NOMO-1 treated with dmso at 0.1 percent for 144 hours (cell line): ENCODE measurements around the gene GALNT10.
A peak's percentile ranks its signal among the peaks of the same experiment; 100 is the strongest.

Experiments used
- DNase-seq: peaks from one replicate; lab custom pipeline; 2025; ENCODE audit not compliant: unreplicated experiment; lab: John Stamatoyannopoulos, UW

GALNT10 gene

GRCh38 chr5:154230526-154230925 lies 40.0 kb downstream of the GALNT10 start:
- no peak for DNase-seq

- DNase-seq: no peak
Measured at GRCh38 chr5:154234551-154234950, 44.0 kb downstream of the GALNT10 start.

GRCh38 chr5:154236011-154236410 lies 45.5 kb downstream of the GALNT10 start:
- no peak for DNase-seq

- peak; percentile 58 for DNase-seq
Measured at GRCh38 chr5:154236536-154237375, 46.2 kb downstream of the GALNT10 start.

- no peak for DNase-seq
Measured at GRCh38 chr5:154237376-154237743, 46.8 kb downstream of the GALNT10 start.

- no peak for DNase-seq
Measured at GRCh38 chr5:154237946-154238345, 47.4 kb downstream of the GALNT10 start.

GRCh38 chr5:154238776-154239481 lies 48.4 kb downstream of the GALNT10 start:
- no peak for DNase-seq

GRCh38 chr5:154240595-154240994 lies 50.1 kb downstream of the GALNT10 start:
- no peak for DNase-seq

- no peak for DNase-seq
Measured at GRCh38 chr5:154241021-154241420, 50.5 kb downstream of the GALNT10 start.

GRCh38 chr5:154242442-154242841 lies 51.9 kb downstream of the GALNT10 start:
- DNase-seq: no peak

GRCh38 chr5:154242964-154243376 lies 52.4 kb downstream of the GALNT10 start:
- DNase-seq: no peak

- DNase-seq: no peak
Measured at GRCh38 chr5:154243736-154244135, 53.2 kb downstream of the GALNT10 start.

- DNase-seq: no peak
Measured at GRCh38 chr5:154244476-154244875, 53.9 kb downstream of the GALNT10 start.

GRCh38 chr5:154248691-154249090 lies 58.2 kb downstream of the GALNT10 start:
- DNase-seq: no peak

- no peak for DNase-seq
Measured at GRCh38 chr5:154249826-154250225, 59.3 kb downstream of the GALNT10 start.

GRCh38 chr5:154251529-154251928 lies 61.0 kb downstream of the GALNT10 start:
- no peak for DNase-seq

GRCh38 chr5:154253807-154254206 lies 63.3 kb downstream of the GALNT10 start:
- DNase-seq: no peak

- no peak for DNase-seq
Measured at GRCh38 chr5:154254896-154255295, 64.4 kb downstream of the GALNT10 start.

GRCh38 chr5:154257046-154257445 lies 66.5 kb downstream of the GALNT10 start:
- DNase-seq: no peak

GRCh38 chr5:154258531-154259217 lies 68.1 kb downstream of the GALNT10 start:
- no peak for DNase-seq

- DNase-seq: no peak
Measured at GRCh38 chr5:154260224-154260927, 69.8 kb downstream of the GALNT10 start.
